Measurements from ENCODE around the gene MON1B. TPM values are rescaled to one million over a fixed set of nuclear protein-coding genes. Genes with fewer than 3 reads are reported as not detected.
A peak's percentile ranks its signal among the peaks of the same experiment; 100 is the strongest.

MON1B gene
- total and polyA plus RNA-seq, 2 of the 13 experiments (the other 11 are each of a cell fraction or from before 2014, with no cell fraction given) = 13.4 to 15.6 TPM

GRCh38 chr16:77190190-77190477 lies 856 bp upstream of the MON1B start (continued):
- no peak for TF ChIP-seq RXRB (CRISPR knock-in tag; IDR thresholded peaks at IDR 0.05; ENCODE audit: borderline replicate concordance)
- no peak for TF ChIP-seq ZC3H4 (CRISPR knock-in tag; IDR thresholded peaks at IDR 0.05; ENCODE audit: borderline replicate concordance)
- TF ChIP-seq HIVEP1 (CRISPR knock-in tag; IDR thresholded peaks at IDR 0.05) = no peak
- no peak for TF ChIP-seq REL (CRISPR knock-in tag; conservative IDR thresholded peaks at IDR 0.05)
- no peak for TF ChIP-seq ZNF746 (CRISPR knock-in tag; IDR thresholded peaks at IDR 0.05)
- TF ChIP-seq, protein P1, sequence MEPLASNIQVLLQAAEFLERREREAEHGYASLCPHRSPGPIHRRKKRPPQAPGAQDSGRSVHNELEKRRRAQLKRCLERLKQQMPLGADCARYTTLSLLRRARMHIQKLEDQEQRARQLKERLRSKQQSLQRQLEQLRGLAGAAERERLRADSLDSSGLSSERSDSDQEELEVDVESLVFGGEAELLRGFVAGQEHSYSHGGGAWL (CRISPR knock-in tag; IDR thresholded peaks at IDR 0.05) = no peak
- no peak for TF ChIP-seq ZMYM2 (CRISPR knock-in tag; IDR thresholded peaks at IDR 0.05)
- TF ChIP-seq ZNF576 (CRISPR knock-in tag; IDR thresholded peaks at IDR 0.05) = no peak
- TF ChIP-seq, protein P2, sequence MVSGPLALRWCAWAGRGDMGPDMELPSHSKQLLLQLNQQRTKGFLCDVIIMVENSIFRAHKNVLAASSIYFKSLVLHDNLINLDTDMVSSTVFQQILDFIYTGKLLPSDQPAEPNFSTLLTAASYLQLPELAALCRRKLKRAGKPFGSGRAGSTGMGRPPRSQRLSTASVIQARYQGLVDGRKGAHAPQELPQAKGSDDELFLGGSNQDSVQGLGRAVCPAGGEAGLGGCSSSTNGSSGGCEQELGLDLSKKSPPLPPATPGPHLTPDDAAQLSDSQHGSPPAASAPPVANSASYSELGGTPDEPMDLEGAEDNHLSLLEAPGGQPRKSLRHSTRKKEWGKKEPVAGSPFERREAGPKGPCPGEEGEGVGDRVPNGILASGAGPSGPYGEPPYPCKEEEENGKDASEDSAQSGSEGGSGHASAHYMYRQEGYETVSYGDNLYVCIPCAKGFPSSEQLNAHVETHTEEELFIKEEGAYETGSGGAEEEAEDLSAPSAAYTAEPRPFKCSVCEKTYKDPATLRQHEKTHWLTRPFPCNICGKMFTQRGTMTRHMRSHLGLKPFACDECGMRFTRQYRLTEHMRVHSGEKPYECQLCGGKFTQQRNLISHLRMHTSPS (CRISPR knock-in tag; IDR thresholded peaks at IDR 0.05; ENCODE audit: low read depth) = peak; percentile 66; the same call in 1 of the 2 replicates
- no peak for TF ChIP-seq ELF3 (CRISPR knock-in tag; IDR thresholded peaks at IDR 0.05)
- TF ChIP-seq SNAPC2 (CRISPR knock-in tag; IDR thresholded peaks at IDR 0.05) = no peak; the same call in 1 of the 2 replicates
- TF ChIP-seq FLYWCH1 (CRISPR knock-in tag; IDR thresholded peaks at IDR 0.05) = no peak
- no peak for TF ChIP-seq ZNF260 (CRISPR knock-in tag; IDR thresholded peaks at IDR 0.05; ENCODE audit: borderline replicate concordance, low read depth)
- TF ChIP-seq NFKBIZ (CRISPR knock-in tag; IDR thresholded peaks at IDR 0.05) = no peak
- TF ChIP-seq EEA1 (CRISPR knock-in tag; IDR thresholded peaks at IDR 0.05; ENCODE audit: borderline replicate concordance) = peak; percentile 85; the same call in 1 of the 2 replicates
- TF ChIP-seq ZNF552 (CRISPR knock-in tag; IDR thresholded peaks at IDR 0.05; ENCODE audit: borderline replicate concordance) = no peak
- no peak for TF ChIP-seq ZNF556 (CRISPR knock-in tag; IDR thresholded peaks at IDR 0.05; ENCODE audit: borderline replicate concordance)
- no peak for TF ChIP-seq MLX (CRISPR knock-in tag; IDR thresholded peaks at IDR 0.05)
- peak; percentile 43; the same call in 1 of the 2 replicates for TF ChIP-seq ZBTB7A (CRISPR knock-in tag; IDR thresholded peaks at IDR 0.05)
- TF ChIP-seq ZNF800 (CRISPR knock-in tag; IDR thresholded peaks at IDR 0.05) = peak; percentile 15; the same call in 1 of the 2 replicates
- TF ChIP-seq ZSCAN22 (CRISPR knock-in tag; IDR thresholded peaks at IDR 0.05) = no peak
- no peak for TF ChIP-seq ETV6 (CRISPR knock-in tag; conservative IDR thresholded peaks at IDR 0.05)
- peak; percentile 41 for TF ChIP-seq PTBP1 (IDR thresholded peaks at IDR 0.05; ENCODE audit: low read depth, low read length, poor library complexity, severe bottlenecking)
- TF ChIP-seq FOSL2 (CRISPR knock-in tag; IDR thresholded peaks at IDR 0.05) = no peak
- peak; percentile 27; the same call in 1 of the 2 replicates for TF ChIP-seq ZNF589 (CRISPR knock-in tag; conservative IDR thresholded peaks at IDR 0.05)
- no peak for TF ChIP-seq NR2F2 (IDR thresholded peaks at IDR 0.05; ENCODE audit: borderline replicate concordance, low read depth)
- no peak for TF ChIP-seq ARID2 (CRISPR knock-in tag; IDR thresholded peaks at IDR 0.05; ENCODE audit: borderline replicate concordance)
